Measurements from ENCODE around the gene ARAP3.

Gene ARAP3

GRCh38 chr5:141640051-141640415 lies 42.0 kb downstream of the ARAP3 start:
- Histone ChIP-seq H3K27ac (ENCODE audit: low read depth, low read length, severe bottlenecking) (no peak overlapping the region), H3K4me1 (ENCODE audit: control insufficient read depth, insufficient read depth, low read length, poor library complexity, severe bottlenecking) (peaks cover 5% of the 10 kb centered on the region), H3K4me3 (ENCODE audit: extremely low read depth, insufficient read depth, low read length, poor library complexity, severe bottlenecking) (no peak overlapping the region), H3K36me3 (ENCODE audit: control insufficient read depth, insufficient read depth, low read length) (peaks cover 31% of the 10 kb centered on the region), H3K9me3 (ENCODE audit: control insufficient read depth, low read length) (no peaks in the 10 kb centered on the region)
- WGBS, 2 experiments (ENCODE audit: insufficient coverage in 2 of 2) = 85 to 96% methylated on average over 3 of the region's 3 CpGs

- WGBS, 2 experiments (ENCODE audit: insufficient coverage in 2 of 2) = 89 to 98% methylated on average over 5 to 8 of the region's 12 CpGs
- Histone ChIP-seq H3K9me3 (ENCODE audit: control insufficient read depth, low read length) (no peaks in the 10 kb centered on the region), H3K36me3 (ENCODE audit: control insufficient read depth, insufficient read depth, low read length) (peaks cover 31% of the 10 kb centered on the region), H3K27ac (ENCODE audit: low read depth, low read length, severe bottlenecking) (no peak overlapping the region), H3K4me3 (ENCODE audit: extremely low read depth, insufficient read depth, low read length, poor library complexity, severe bottlenecking) (no peak overlapping the region), H3K4me1 (ENCODE audit: control insufficient read depth, insufficient read depth, low read length, poor library complexity, severe bottlenecking) (peaks cover 5% of the 10 kb centered on the region)
These were observed 42.5 kb downstream of the ARAP3 start for GRCh38 chr5:141639357-141640050.

- peaks cover 23% of the 10 kb centered on the region for H3K36me3 ChIP-seq (ENCODE audit: control insufficient read depth, insufficient read depth, low read length)
- H3K4me1 ChIP-seq (ENCODE audit: control insufficient read depth, insufficient read depth, low read length, poor library complexity, severe bottlenecking) = peaks cover 5% of the 10 kb centered on the region
- whole genome bisulfite sequencing, 2 experiments (ENCODE audit: insufficient coverage in 2 of 2) = 100% methylated on average over 2 of the region's 2 CpGs; no CpG with 5 or more reads in 1 of the 2 experiments
- H3K9me3 ChIP-seq (ENCODE audit: control insufficient read depth, low read length) = no peaks in the 10 kb centered on the region
- H3K4me3 ChIP-seq (ENCODE audit: extremely low read depth, insufficient read depth, low read length, poor library complexity, severe bottlenecking) = no peak overlapping the region
- H3K27ac ChIP-seq (ENCODE audit: low read depth, low read length, severe bottlenecking) = no peak overlapping the region
These were observed 43.3 kb downstream of the ARAP3 start for GRCh38 chr5:141638771-141639170.

- 14% methylated on average over 28 to 30 of the region's 40 CpGs for WGBS, 2 experiments (ENCODE audit: insufficient coverage in 2 of 2)
- no peaks in the 10 kb centered on the region for H3K9me3 ChIP-seq (ENCODE audit: control insufficient read depth, low read length)
- peaks cover 20% of the 10 kb centered on the region for H3K36me3 ChIP-seq (ENCODE audit: control insufficient read depth, insufficient read depth, low read length)
- H3K27ac ChIP-seq (ENCODE audit: low read depth, low read length, severe bottlenecking) = no peak overlapping the region
- peak overlapping the region; percentile 99 for H3K4me3 ChIP-seq (ENCODE audit: extremely low read depth, insufficient read depth, low read length, poor library complexity, severe bottlenecking)
- peaks cover 5% of the 10 kb centered on the region for H3K4me1 ChIP-seq (ENCODE audit: control insufficient read depth, insufficient read depth, low read length, poor library complexity, severe bottlenecking)
These were observed 44.1 kb downstream of the ARAP3 start for GRCh38 chr5:141637767-141638419.

- H3K36me3 ChIP-seq (ENCODE audit: control insufficient read depth, insufficient read depth, low read length) = peaks cover 22% of the 10 kb centered on the region
- H3K4me1 ChIP-seq (ENCODE audit: control insufficient read depth, insufficient read depth, low read length, poor library complexity, severe bottlenecking) = peaks cover 5% of the 10 kb centered on the region
- H3K27ac ChIP-seq (ENCODE audit: low read depth, low read length, severe bottlenecking) = peak overlapping the region; percentile 23
- no peaks in the 10 kb centered on the region for H3K9me3 ChIP-seq (ENCODE audit: control insufficient read depth, low read length)
- H3K4me3 ChIP-seq (ENCODE audit: extremely low read depth, insufficient read depth, low read length, poor library complexity, severe bottlenecking) = peak overlapping the region; percentile 99
- 0 to 2% methylated on average over 38 to 52 of the region's 63 CpGs for WGBS, 2 experiments (ENCODE audit: insufficient coverage in 2 of 2)
These were observed 44.8 kb downstream of the ARAP3 start for GRCh38 chr5:141637123-141637766.

GRCh38 chr5:141636413-141637122 lies 45.5 kb downstream of the ARAP3 start, which contains the start of the genes HDAC3 and RELL2:
Gene HDAC3, minus strand, starts transcription at chr5:141636849. Its CDS starts 59 bp downstream, at chr5:141636790.
Gene RELL2, plus strand, starts transcription at chr5:141636997. Its CDS starts 1,229 bp downstream, at chr5:141638226.
- peak within 1 kb of the TSS; percentile 79 for H3K27ac ChIP-seq (ENCODE audit: low read depth, low read length, severe bottlenecking)

GRCh38 chr5:141636106-141636412 lies 46.0 kb downstream of the ARAP3 start:
- Histone ChIP-seq H3K36me3 (ENCODE audit: control insufficient read depth, insufficient read depth, low read length) (peaks cover 28% of the 10 kb centered on the region), H3K4me1 (ENCODE audit: control insufficient read depth, insufficient read depth, low read length, poor library complexity, severe bottlenecking) (peaks cover 5% of the 10 kb centered on the region), H3K9me3 (ENCODE audit: control insufficient read depth, low read length) (no peaks in the 10 kb centered on the region), H3K27ac (ENCODE audit: low read depth, low read length, severe bottlenecking) (peak overlapping the region; percentile 79), H3K4me3 (ENCODE audit: extremely low read depth, insufficient read depth, low read length, poor library complexity, severe bottlenecking) (peak overlapping the region; percentile 99)
- WGBS, 2 experiments (ENCODE audit: insufficient coverage in 2 of 2) = 0% methylated on average over 1 to 2 of the region's 4 CpGs

More at GRCh38 chr5:141636413-141637122, 45.5 kb downstream of the ARAP3 start, which contains the start of the genes HDAC3 and RELL2:
- WGBS, 2 experiments (ENCODE audit: insufficient coverage in 2 of 2) = 1% methylated on average over 32 to 37 of the region's 55 CpGs
- Histone ChIP-seq H3K4me1 (ENCODE audit: control insufficient read depth, insufficient read depth, low read length, poor library complexity, severe bottlenecking) (peaks cover 5% of the 10 kb centered on the region), H3K36me3 (ENCODE audit: control insufficient read depth, insufficient read depth, low read length) (peaks cover 27% of the 10 kb centered on the region), H3K9me3 (ENCODE audit: control insufficient read depth, low read length) (no peaks in the 10 kb centered on the region), H3K4me3 (ENCODE audit: extremely low read depth, insufficient read depth, low read length, poor library complexity, severe bottlenecking) (peak within 1 kb of the TSS; percentile 99)

- Histone ChIP-seq H3K4me3 (ENCODE audit: extremely low read depth, insufficient read depth, low read length, poor library complexity, severe bottlenecking) (peak overlapping the region; percentile 99), H3K27ac (ENCODE audit: low read depth, low read length, severe bottlenecking) (no peak overlapping the region), H3K9me3 (ENCODE audit: control insufficient read depth, low read length) (no peaks in the 10 kb centered on the region), H3K36me3 (ENCODE audit: control insufficient read depth, insufficient read depth, low read length) (peaks cover 30% of the 10 kb centered on the region), H3K4me1 (ENCODE audit: control insufficient read depth, insufficient read depth, low read length, poor library complexity, severe bottlenecking) (peaks cover 5% of the 10 kb centered on the region)
- no CpG with 5 or more reads among the region's 7 CpGs for WGBS, 2 experiments (ENCODE audit: insufficient coverage in 2 of 2)
These were observed 46.4 kb downstream of the ARAP3 start for GRCh38 chr5:141635646-141636045.

- Histone ChIP-seq H3K4me3 (ENCODE audit: extremely low read depth, insufficient read depth, low read length, poor library complexity, severe bottlenecking) (no peak overlapping the region), H3K36me3 (ENCODE audit: control insufficient read depth, insufficient read depth, low read length) (peaks cover 38% of the 10 kb centered on the region)
These were observed 47.3 kb downstream of the ARAP3 start for GRCh38 chr5:141634720-141635119.

GRCh38 chr5:141633871-141634561 lies 48.0 kb downstream of the ARAP3 start:
- H3K4me1 ChIP-seq (ENCODE audit: control insufficient read depth, insufficient read depth, low read length, poor library complexity, severe bottlenecking) = peaks cover 5% of the 10 kb centered on the region
- no peaks in the 10 kb centered on the region for H3K9me3 ChIP-seq (ENCODE audit: control insufficient read depth, low read length)
- WGBS, 2 experiments (ENCODE audit: insufficient coverage in 2 of 2) = 98 to 100% methylated on average over 4 of the region's 5 CpGs
- H3K27ac ChIP-seq (ENCODE audit: low read depth, low read length, severe bottlenecking) = no peak overlapping the region
- no peak overlapping the region for H3K4me3 ChIP-seq (ENCODE audit: extremely low read depth, insufficient read depth, low read length, poor library complexity, severe bottlenecking)
- H3K36me3 ChIP-seq (ENCODE audit: control insufficient read depth, insufficient read depth, low read length) = peaks cover 45% of the 10 kb centered on the region

More at GRCh38 chr5:141634720-141635119, 47.3 kb downstream of the ARAP3 start:
- H3K27ac ChIP-seq (ENCODE audit: low read depth, low read length, severe bottlenecking) = no peak overlapping the region
- peaks cover 5% of the 10 kb centered on the region for H3K4me1 ChIP-seq (ENCODE audit: control insufficient read depth, insufficient read depth, low read length, poor library complexity, severe bottlenecking)
- WGBS, 2 experiments (ENCODE audit: insufficient coverage in 2 of 2) = 91 to 94% methylated on average over 4 of the region's 6 CpGs
- H3K9me3 ChIP-seq (ENCODE audit: control insufficient read depth, low read length) = no peaks in the 10 kb centered on the region
